CD4-positive, alpha-beta T cell treated with Interleukin-4 for 4 hours (primary cell): Measurements from ENCODE around the gene DNAH11.
"Not testable (repeated sequence)": the region's sequence is repeated elsewhere in the genome, so short reads cannot be mapped to it uniquely, and the experiment has no call there.

Experiments used
- DNase-seq: peaks from one replicate; pipeline ENCODE4 v3.0.0-alpha.2; 2020

The DNAH11 gene

GRCh38 chr7:21782996-21783395, 240.2 kb downstream of the DNAH11 start:
- DNase-seq = no peak

- no peak for DNase-seq
Measured at GRCh38 chr7:21784989-21785388, 242.2 kb downstream of the DNAH11 start.

GRCh38 chr7:21805791-21806190, 263.0 kb downstream of the DNAH11 start:
- DNase-seq = no peak

- no peak for DNase-seq
Measured at GRCh38 chr7:21806388-21806787, 263.5 kb downstream of the DNAH11 start.

GRCh38 chr7:21819048-21819447, 276.2 kb downstream of the DNAH11 start:
- DNase-seq = no peak

- DNase-seq = no peak
Measured at GRCh38 chr7:21828841-21829240, 286.0 kb downstream of the DNAH11 start.

GRCh38 chr7:21829731-21830130, 286.9 kb downstream of the DNAH11 start:
- no peak for DNase-seq

- DNase-seq = no peak
Measured at GRCh38 chr7:21844742-21845141, 301.9 kb downstream of the DNAH11 start.

GRCh38 chr7:21850531-21851285, 307.9 kb downstream of the DNAH11 start:
- no peak for DNase-seq

- no peak for DNase-seq
Measured at GRCh38 chr7:21851559-21851967, 308.7 kb downstream of the DNAH11 start.

- DNase-seq = not testable (repeated sequence)
Measured at GRCh38 chr7:21865631-21866204, 322.9 kb downstream of the DNAH11 start.

- no peak for DNase-seq
Measured at GRCh38 chr7:21866731-21867130, 323.9 kb downstream of the DNAH11 start.

GRCh38 chr7:21867226-21867625, 324.4 kb downstream of the DNAH11 start:
- no peak for DNase-seq

GRCh38 chr7:21867816-21868575, 325.2 kb downstream of the DNAH11 start:
- no peak for DNase-seq

GRCh38 chr7:21868576-21868850, 325.7 kb downstream of the DNAH11 start:
- DNase-seq = no peak

- no peak for DNase-seq
Measured at GRCh38 chr7:21869785-21870402, 327.1 kb downstream of the DNAH11 start.

- DNase-seq = no peak
Measured at GRCh38 chr7:21883069-21883468, 340.2 kb downstream of the DNAH11 start.

GRCh38 chr7:21883501-21883900, 340.7 kb downstream of the DNAH11 start:
- DNase-seq = not testable (repeated sequence)

GRCh38 chr7:21884496-21884895, 341.7 kb downstream of the DNAH11 start:
- DNase-seq = no peak

GRCh38 chr7:21886396-21886795, 343.6 kb downstream of the DNAH11 start:
- DNase-seq = no peak

GRCh38 chr7:21887353-21887752, 344.5 kb downstream of the DNAH11 start:
- no peak for DNase-seq

- DNase-seq = no peak
Measured at GRCh38 chr7:21887779-21888178, 344.9 kb downstream of the DNAH11 start.

- no peak for DNase-seq
Measured at GRCh38 chr7:21891291-21891690, 348.5 kb downstream of the DNAH11 start.

- DNase-seq = no peak
Measured at GRCh38 chr7:21893401-21893800, 350.6 kb downstream of the DNAH11 start.
